SK-N-MC (cell line): Measurements from ENCODE around the gene MGAT4B.

Source experiments
- DNase-seq: peaks from one replicate; pipeline ENCODE4 v3.0.0-alpha.2; 2011; ENCODE audit warnings: low read depth, low spot score
- H3K27ac ChIP-seq: fragments of 200-600 bp; sonication (generic); 2 replicates; pipeline ENCODE4 v1.5.1; 2016; ENCODE audit warnings: mixed run types
- H3K36me3 ChIP-seq: fragments of 200-600 bp; sonication (generic); 2 replicates; pipeline ENCODE4 v1.6.1; 2017; ENCODE audit warnings: antibody characterized with exemption, low read length, mixed read lengths; ENCODE audit not compliant: insufficient read depth
- H3K4me3 ChIP-seq: fragments of 200-600 bp; sonication (generic); 2 replicates; pipeline ENCODE4 v1.5.1; 2016
- H3K9ac ChIP-seq: fragments of 200-600 bp; sonication (generic); 2 replicates; pipeline ENCODE4 v1.8.0; 2017; ENCODE audit warnings: mixed run types, mixed read lengths; ENCODE audit not compliant: insufficient read length
- H3K9me3 ChIP-seq: fragments of 200-600 bp; sonication (generic); 2 replicates; pipeline ENCODE4 v1.6.1; 2017; ENCODE audit warnings: low read depth, mild to moderate bottlenecking, antibody characterized with exemption, low read length, moderate library complexity, mixed read lengths
- EZH2 ChIP-seq: fragments of 200-600 bp; sonication (generic); IDR thresholded peaks from one replicate; pipeline ENCODE4 v1.6.1; 2017; ENCODE audit warnings: antibody characterized with exemption
- FOXP2 ChIP-seq: optimal IDR thresholded peaks from 2 replicates; pipeline ENCODE3; 2011; ENCODE audit warnings: mild to moderate bottlenecking, moderate library complexity; ENCODE audit not compliant: insufficient read depth; ENCODE audit errors: extremely low read length, control extremely low read depth
- POLR2AphosphoS5 ChIP-seq: IDR thresholded peaks from 2 replicates; pipeline ENCODE4 v1.6.1; 2012; ENCODE audit warnings: mild to moderate bottlenecking, low read depth, low read length, borderline replicate concordance

MGAT4B gene

DNA sequence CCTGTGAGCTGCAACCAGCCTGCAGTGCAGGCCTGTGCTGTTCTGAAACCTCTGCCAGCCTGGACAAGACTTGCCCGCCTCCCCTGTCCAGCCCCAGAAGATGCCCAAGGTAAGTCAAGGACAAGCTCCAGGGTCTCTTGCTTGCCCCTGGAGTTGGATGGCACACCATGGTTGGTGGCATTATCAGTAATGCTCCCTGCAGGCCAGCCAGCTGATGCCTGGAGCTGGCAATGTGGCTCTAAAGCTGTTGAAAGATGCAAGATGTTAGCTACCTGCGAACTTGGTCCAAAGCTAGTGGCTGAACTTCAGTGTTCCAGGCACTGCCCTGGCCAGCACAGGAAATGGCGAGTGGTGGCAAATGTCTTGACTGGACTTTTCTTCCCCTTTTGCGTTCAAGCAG, 26.8 kb downstream of the MGAT4B start:
- TF ChIP-seq EZH2 (no peak), POLR2AphosphoS5 (no peak), FOXP2 (no peak)
- Histone ChIP-seq H3K9me3 (no peaks in the 10 kb centered on the region), H3K27ac (no peak overlapping the region), H3K4me3 (no peak overlapping the region), H3K9ac (no peak overlapping the region), H3K36me3 (peaks cover 36% of the 10 kb centered on the region; the same call in 1 of the 2 replicates)
- no peak for DNase-seq

DNA sequence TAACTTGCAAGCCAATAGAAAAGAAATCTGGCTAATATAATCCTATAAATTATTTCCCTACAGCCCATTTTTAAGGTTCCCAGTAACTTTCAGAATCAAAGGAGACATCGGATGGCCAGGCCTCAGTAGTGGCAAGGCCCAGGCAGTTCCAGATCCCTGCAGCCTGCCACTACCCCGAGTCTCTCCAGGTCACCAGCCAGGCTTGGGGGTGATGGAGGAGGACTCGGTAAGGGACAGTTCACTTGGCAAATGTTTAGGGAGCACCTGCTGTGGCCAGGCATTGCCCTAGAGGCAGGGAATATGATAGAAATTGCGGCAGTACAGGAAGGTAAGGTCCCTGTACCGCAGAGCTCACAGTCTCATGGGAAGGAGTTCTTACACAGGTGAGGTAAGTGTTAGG, 28.1 kb downstream of the MGAT4B start:
- no peak for DNase-seq
- Histone ChIP-seq H3K27ac (no peak overlapping the region), H3K4me3 (no peak overlapping the region), H3K36me3 (peaks cover 48% of the 10 kb centered on the region; the same call in 1 of the 2 replicates), H3K9ac (no peak overlapping the region), H3K9me3 (no peaks in the 10 kb centered on the region)
- no peak for TF ChIP-seq FOXP2
- no peak for TF ChIP-seq EZH2
- TF ChIP-seq POLR2AphosphoS5 = no peak

DNA sequence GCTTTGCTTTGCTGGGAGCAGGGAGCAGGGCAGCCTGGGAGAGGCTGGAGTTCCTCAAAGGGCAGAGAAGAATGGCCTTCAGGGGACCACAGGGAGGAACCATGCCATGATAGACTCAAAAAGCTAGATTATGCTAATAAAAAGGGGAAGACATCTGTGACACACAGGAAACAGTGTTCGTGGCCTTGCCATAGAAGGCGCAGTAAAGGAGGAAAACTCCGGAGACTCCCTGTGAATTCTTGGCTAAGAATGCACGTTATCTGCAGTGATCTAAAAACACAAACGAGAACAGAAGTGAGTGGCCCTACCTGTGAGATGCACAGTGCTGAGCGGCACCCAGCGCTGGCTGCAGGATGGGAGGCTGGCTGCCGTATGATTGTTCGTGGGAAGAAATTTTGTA, 28.8 kb downstream of the MGAT4B start:
- Histone ChIP-seq H3K27ac (no peak overlapping the region), H3K36me3 (peaks cover 54% of the 10 kb centered on the region; the same call in 1 of the 2 replicates), H3K9me3 (no peaks in the 10 kb centered on the region), H3K4me3 (no peak overlapping the region), H3K9ac (no peak overlapping the region)
- TF ChIP-seq POLR2AphosphoS5 (no peak), FOXP2 (no peak), EZH2 (no peak)
- DNase-seq = no peak

DNA sequence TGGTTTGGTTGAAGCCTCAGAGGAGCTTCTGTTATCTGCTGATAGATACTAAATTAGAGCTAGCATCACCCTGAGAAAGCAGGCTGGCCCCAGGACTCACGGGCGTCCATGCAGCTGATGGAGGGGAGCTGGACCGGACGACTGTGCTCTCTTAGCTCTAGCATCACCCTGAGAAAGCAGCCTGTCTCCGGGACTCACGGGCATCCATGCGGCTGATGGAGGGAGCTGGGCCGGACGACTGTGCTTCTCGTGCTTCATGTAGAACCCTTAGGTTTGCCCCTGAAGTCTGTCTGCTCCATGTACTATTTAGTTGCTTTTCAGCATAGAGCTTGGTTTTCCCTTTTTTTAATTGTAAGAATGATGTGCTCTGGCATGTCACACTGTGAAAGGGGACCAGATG, 29.2 kb downstream of the MGAT4B start:
- H3K9ac ChIP-seq = no peak overlapping the region
- DNase-seq = no peak
- TF ChIP-seq FOXP2 = no peak
- TF ChIP-seq POLR2AphosphoS5 = no peak
- TF ChIP-seq EZH2 = no peak
- no peaks in the 10 kb centered on the region for H3K9me3 ChIP-seq
- no peak overlapping the region for H3K4me3 ChIP-seq
- H3K27ac ChIP-seq = no peak overlapping the region
- H3K36me3 ChIP-seq = peaks cover 57% of the 10 kb centered on the region; the same call in 1 of the 2 replicates

DNA sequence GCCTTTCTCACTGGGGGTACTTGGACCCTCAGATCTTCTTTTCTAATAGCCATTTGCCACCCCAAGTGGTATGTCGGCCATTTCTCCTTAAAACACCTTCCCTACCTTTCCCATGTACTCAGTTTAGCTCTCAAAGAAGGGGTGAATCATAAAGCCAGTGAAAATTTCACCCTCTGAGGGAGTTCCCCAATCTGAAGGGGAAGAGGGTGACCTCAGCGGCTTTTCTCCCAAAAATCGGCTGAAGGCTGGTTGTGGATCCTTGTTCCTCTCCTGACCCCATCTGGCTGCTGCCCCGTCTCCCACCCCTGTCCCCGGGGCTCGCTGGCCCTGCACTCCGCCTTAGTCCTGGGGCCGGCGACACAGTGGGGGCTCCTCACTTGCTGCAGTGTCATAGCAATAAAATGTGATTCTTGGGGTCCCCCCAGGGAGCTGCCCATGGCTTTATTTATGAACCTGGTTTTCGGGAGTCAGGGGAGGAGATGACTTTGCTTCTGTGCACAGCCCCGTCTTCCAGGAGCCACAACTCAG, 30.2 kb downstream of the MGAT4B start:
- peaks cover 67% of the 10 kb centered on the region; the same call in 1 of the 2 replicates for H3K36me3 ChIP-seq
- H3K4me3 ChIP-seq = no peak overlapping the region
- no peak for DNase-seq
- H3K9ac ChIP-seq = no peak overlapping the region
- H3K27ac ChIP-seq = no peak overlapping the region
- TF ChIP-seq FOXP2 (no peak), POLR2AphosphoS5 (no peak), EZH2 (no peak)
- no peaks in the 10 kb centered on the region for H3K9me3 ChIP-seq

DNA sequence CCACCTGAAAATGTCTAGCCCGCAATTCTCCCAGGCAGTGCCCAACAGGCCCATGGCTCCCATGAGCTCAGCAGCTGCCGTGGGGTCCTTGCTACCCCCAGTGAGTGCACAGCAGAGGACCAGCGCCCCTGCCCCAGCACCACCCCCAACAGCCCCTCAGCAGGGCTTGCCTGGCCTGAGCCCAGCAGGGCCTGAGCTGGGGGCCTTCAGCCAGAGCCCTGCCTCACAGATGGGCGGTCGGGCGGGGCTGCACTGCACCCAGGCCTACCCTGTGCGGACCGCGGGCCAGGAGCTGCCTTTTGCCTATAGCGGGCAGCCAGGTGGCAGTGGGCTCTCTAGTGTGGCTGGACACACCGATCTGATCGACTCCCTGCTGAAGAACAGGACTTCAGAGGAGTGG, 32.2 kb downstream of the MGAT4B start:
- no peak for DNase-seq
- H3K27ac ChIP-seq = no peak overlapping the region
- TF ChIP-seq POLR2AphosphoS5 (no peak), FOXP2 (no peak), EZH2 (no peak)
- no peak overlapping the region for H3K9ac ChIP-seq
- H3K36me3 ChIP-seq = peaks cover 81% of the 10 kb centered on the region
- H3K9me3 ChIP-seq = no peaks in the 10 kb centered on the region
- H3K4me3 ChIP-seq = no peak overlapping the region

DNA sequence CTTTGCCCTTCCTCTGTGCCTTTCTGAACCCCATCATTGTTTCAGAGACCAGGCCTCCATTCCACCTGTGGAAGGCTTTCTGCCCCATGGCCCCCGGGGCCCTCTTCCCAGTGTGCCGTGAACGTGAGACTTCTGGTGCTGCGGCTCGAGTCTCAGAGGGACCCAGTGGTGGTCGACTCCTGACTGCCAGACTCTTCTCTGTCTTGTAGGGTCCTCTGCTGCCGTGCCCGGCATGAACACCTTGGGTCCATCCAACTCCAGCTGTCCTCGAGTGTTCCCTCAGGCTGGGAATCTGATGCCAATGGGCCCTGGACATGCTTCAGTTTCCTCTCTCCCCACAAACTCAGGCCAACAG, 33.0 kb downstream of the MGAT4B start:
- Histone ChIP-seq H3K4me3 (no peak overlapping the region), H3K9ac (no peak overlapping the region), H3K9me3 (no peaks in the 10 kb centered on the region), H3K27ac (no peak overlapping the region), H3K36me3 (peaks cover 86% of the 10 kb centered on the region)
- DNase-seq = no peak
- TF ChIP-seq FOXP2 = no peak
- no peak for TF ChIP-seq POLR2AphosphoS5
- TF ChIP-seq EZH2 = no peak

DNA sequence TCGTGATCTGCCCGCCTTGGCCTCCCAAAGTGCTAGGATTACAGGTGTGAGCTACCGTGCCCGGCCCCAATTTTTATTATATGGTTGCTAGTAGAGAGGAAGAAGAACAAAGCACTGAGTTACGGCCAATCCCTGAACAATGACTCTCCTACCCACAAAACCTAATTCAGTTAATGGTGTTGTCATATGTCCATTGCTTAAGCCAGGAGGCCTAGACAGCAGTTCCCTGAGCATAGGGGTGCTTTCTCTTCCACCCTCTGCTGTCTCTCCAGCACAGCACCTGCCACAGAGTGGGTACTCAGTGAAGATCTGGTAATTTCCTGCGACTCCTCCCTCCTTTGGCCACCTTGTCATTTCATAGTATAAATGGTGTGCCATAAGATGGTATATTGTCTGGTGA, 34.3 kb downstream of the MGAT4B start:
- H3K4me3 ChIP-seq = no peak overlapping the region

More for the DNA sequence above, 34.3 kb downstream of the MGAT4B start:
- no peak overlapping the region for H3K9ac ChIP-seq
- TF ChIP-seq POLR2AphosphoS5 (no peak), EZH2 (no peak), FOXP2 (no peak)
- no peaks in the 10 kb centered on the region for H3K9me3 ChIP-seq
- H3K27ac ChIP-seq = no peak overlapping the region
- H3K36me3 ChIP-seq = peaks cover 83% of the 10 kb centered on the region
- DNase-seq = no peak
